GM10266 (cell line): ENCODE results near the gene TRAPPC5.

Source experiments
- DNase-seq: peaks from one replicate; pipeline ENCODE4 v3.0.0; 2012; ENCODE audit errors: extremely low spot score
- TF ChIP-seq, protein P1 (sequence below): IDR thresholded peaks from 2 replicates; pipeline ENCODE4 v1.5.1; 2012; ENCODE audit warnings: mild to moderate bottlenecking, low read depth; ENCODE audit not compliant: control insufficient read depth, insufficient read depth; ENCODE audit errors: missing control alignments

Gene TRAPPC5

GRCh38 chr19:7737215-7737614 is 56.6 kb downstream of the TRAPPC5 start:
- TF ChIP-seq, protein P1, sequence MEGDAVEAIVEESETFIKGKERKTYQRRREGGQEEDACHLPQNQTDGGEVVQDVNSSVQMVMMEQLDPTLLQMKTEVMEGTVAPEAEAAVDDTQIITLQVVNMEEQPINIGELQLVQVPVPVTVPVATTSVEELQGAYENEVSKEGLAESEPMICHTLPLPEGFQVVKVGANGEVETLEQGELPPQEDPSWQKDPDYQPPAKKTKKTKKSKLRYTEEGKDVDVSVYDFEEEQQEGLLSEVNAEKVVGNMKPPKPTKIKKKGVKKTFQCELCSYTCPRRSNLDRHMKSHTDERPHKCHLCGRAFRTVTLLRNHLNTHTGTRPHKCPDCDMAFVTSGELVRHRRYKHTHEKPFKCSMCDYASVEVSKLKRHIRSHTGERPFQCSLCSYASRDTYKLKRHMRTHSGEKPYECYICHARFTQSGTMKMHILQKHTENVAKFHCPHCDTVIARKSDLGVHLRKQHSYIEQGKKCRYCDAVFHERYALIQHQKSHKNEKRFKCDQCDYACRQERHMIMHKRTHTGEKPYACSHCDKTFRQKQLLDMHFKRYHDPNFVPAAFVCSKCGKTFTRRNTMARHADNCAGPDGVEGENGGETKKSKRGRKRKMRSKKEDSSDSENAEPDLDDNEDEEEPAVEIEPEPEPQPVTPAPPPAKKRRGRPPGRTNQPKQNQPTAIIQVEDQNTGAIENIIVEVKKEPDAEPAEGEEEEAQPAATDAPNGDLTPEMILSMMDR, result no peak
- DNase-seq, result no peak
